Measurements from ENCODE around the gene EXOC6B. TPM values are rescaled to one million over a fixed set of nuclear protein-coding genes. Genes with fewer than 3 reads are reported as not detected.

Gene EXOC6B
- total and polyA plus RNA-seq, 7 donors: 4.4 to 26.8 (median 14.1) TPM

GRCh38 chr2:72361042-72361441, 464.8 kb downstream of the EXOC6B start:
- 96 to 100% (median 97%) methylated on average over 1 of the region's 1 CpG for WGBS, 3 donors
- no peak for DNase-seq
- TF ChIP-seq, protein P1, sequence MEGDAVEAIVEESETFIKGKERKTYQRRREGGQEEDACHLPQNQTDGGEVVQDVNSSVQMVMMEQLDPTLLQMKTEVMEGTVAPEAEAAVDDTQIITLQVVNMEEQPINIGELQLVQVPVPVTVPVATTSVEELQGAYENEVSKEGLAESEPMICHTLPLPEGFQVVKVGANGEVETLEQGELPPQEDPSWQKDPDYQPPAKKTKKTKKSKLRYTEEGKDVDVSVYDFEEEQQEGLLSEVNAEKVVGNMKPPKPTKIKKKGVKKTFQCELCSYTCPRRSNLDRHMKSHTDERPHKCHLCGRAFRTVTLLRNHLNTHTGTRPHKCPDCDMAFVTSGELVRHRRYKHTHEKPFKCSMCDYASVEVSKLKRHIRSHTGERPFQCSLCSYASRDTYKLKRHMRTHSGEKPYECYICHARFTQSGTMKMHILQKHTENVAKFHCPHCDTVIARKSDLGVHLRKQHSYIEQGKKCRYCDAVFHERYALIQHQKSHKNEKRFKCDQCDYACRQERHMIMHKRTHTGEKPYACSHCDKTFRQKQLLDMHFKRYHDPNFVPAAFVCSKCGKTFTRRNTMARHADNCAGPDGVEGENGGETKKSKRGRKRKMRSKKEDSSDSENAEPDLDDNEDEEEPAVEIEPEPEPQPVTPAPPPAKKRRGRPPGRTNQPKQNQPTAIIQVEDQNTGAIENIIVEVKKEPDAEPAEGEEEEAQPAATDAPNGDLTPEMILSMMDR (IDR thresholded peaks at IDR 0.05): no peak
- Histone ChIP-seq H3K4me3 (no peak overlapping the region), H3K27ac (no peak overlapping the region), H3K27me3 (ENCODE audit: insufficient read depth in 3 of 3, low read length in 2 of 3) (no peaks in the 10 kb centered on the region), H3K4me1 (no peaks in the 10 kb centered on the region), H3K36me3 (ENCODE audit: insufficient read depth in 1 of 2, low read depth in 1 of 2) (no peaks in the 10 kb centered on the region), H3K9me3 (no peaks in the 10 kb centered on the region)
- ATAC-seq: no peak
- intact Hi-C loops (cut with DNase I): no loop called here

GRCh38 chr2:72350852-72351251, 475.0 kb downstream of the EXOC6B start:
- no peaks in the 10 kb centered on the region for H3K27me3 ChIP-seq (ENCODE audit: insufficient read depth in 3 of 3, low read length in 2 of 3)
- ATAC-seq: no peak
- 76 to 85% (median 85%) methylated on average over 2 of the region's 2 CpGs for WGBS, 3 donors

DNA sequence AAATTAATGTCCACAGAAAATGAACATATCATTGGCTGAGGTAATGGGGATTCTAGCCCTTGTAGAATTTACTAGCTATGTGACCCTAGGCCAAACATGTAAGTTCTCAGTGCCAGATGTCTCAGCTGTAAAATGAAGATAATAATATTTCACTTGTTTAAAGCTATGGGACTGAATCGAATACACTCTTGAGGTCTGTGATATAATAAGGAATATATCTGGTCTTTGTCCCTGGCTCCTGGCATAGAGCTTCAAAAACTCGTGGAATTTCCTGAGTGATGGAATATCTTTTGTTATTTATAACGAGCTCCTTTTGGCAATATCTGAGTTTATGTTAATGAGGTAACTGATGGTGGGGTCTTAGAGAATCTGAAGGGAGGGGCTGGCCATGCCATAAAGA, 476.8 kb downstream of the EXOC6B start:
- intact Hi-C loops (cut with DNase I): no loop called here
- WGBS, 3 donors: 54 to 64% (median 58%) methylated on average over 3 of the region's 3 CpGs
- no peaks in the 10 kb centered on the region for H3K9me3 ChIP-seq
- H3K27ac ChIP-seq: no peak overlapping the region
- no peak overlapping the region for H3K4me3 ChIP-seq
- ATAC-seq (no peak), DNase-seq (no peak)
- TF ChIP-seq, protein P1 (IDR thresholded peaks at IDR 0.05): no peak
- H3K36me3 ChIP-seq (ENCODE audit: insufficient read depth in 1 of 2, low read depth in 1 of 2): no peaks in the 10 kb centered on the region
- H3K27me3 ChIP-seq (ENCODE audit: insufficient read depth in 3 of 3, low read length in 2 of 3): no peaks in the 10 kb centered on the region
- no peaks in the 10 kb centered on the region for H3K4me1 ChIP-seq

More at GRCh38 chr2:72350852-72351251, 475.0 kb downstream of the EXOC6B start:
- DNase-seq: no peak
- Histone ChIP-seq H3K4me3 (no peak overlapping the region), H3K4me1 (no peaks in the 10 kb centered on the region), H3K9me3 (no peaks in the 10 kb centered on the region), H3K36me3 (ENCODE audit: insufficient read depth in 1 of 2, low read depth in 1 of 2) (no peaks in the 10 kb centered on the region), H3K27ac (no peak overlapping the region)
- intact Hi-C loops (cut with DNase I): no loop called here
- TF ChIP-seq, protein P1 (IDR thresholded peaks at IDR 0.05): no peak

DNA sequence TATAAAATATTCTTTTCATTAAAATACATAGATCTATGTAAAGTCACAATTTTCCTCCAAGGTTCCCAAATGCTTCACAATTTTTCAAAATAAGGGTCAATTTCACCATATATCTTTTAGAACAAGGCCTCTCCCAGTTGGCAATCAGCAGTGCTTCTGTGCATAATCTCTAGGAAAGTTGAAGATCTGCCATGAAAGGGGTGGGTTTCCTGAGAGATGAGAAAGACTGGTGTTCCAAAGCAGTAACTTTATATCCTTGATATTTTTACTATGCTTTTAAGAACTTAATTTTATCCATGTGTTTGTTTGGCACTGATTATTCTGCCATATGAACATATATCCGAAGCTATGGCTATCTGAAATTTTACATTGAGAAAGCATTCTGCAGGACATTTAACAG, 478.8 kb downstream of the EXOC6B start:
- TF ChIP-seq, protein P1 (IDR thresholded peaks at IDR 0.05): no peak
- H3K27ac ChIP-seq: no peak overlapping the region
- H3K9me3 ChIP-seq: no peaks in the 10 kb centered on the region
- DNase-seq (no peak), ATAC-seq (no peak)
- H3K4me1 ChIP-seq: no peaks in the 10 kb centered on the region
- no peaks in the 10 kb centered on the region for H3K27me3 ChIP-seq (ENCODE audit: insufficient read depth in 3 of 3, low read length in 2 of 3)
- intact Hi-C loops (cut with DNase I): no loop called here
- WGBS, 3 donors: 45 to 56% (median 53%) methylated on average over 1 of the region's 1 CpG
- no peak overlapping the region for H3K4me3 ChIP-seq
- no peaks in the 10 kb centered on the region for H3K36me3 ChIP-seq (ENCODE audit: insufficient read depth in 1 of 2, low read depth in 1 of 2)

- H3K36me3 ChIP-seq (ENCODE audit: insufficient read depth in 1 of 2, low read depth in 1 of 2): no peaks in the 10 kb centered on the region
- H3K4me3 ChIP-seq: no peak overlapping the region
- 97% methylated on average over 1 of the region's 1 CpG for WGBS, 3 donors
- TF ChIP-seq, protein P1 (IDR thresholded peaks at IDR 0.05): no peak
- no peak for DNase-seq
- no peaks in the 10 kb centered on the region for H3K4me1 ChIP-seq
- H3K27me3 ChIP-seq (ENCODE audit: insufficient read depth in 3 of 3, low read length in 2 of 3): no peaks in the 10 kb centered on the region
- no peaks in the 10 kb centered on the region for H3K9me3 ChIP-seq
- no peak overlapping the region for H3K27ac ChIP-seq
- no peak for ATAC-seq
- intact Hi-C loops (cut with DNase I): no loop called here
Observed at GRCh38 chr2:72341639-72342038, 484.2 kb downstream of the EXOC6B start.
